Measurements from ENCODE around the gene PRKX.
"Not testable (repeated sequence)": the region's sequence is repeated elsewhere in the genome, so short reads cannot be mapped to it uniquely, and the experiment has no call there.

The PRKX gene

DNA sequence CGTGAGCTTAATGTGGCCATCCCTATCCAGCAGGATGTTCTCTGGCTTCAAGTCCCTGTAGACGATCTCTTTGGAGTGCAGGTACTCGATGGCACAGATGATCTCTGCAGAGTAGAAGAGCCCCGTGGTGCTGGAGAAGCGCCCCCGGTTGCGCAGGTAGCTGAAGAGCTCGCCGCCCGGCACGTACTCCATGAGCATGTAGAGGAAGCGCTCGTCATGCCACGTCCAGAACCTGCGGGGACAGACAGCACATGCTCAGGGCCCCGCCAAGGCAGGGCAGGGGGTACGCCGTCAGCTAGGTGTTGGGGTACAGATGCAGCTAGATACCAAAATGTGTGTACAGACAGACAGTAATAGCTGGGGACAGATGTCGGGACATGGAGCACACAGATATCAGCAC, 58.3 kb downstream of the PRKX start:
- Histone ChIP-seq H3K9me3 (ENCODE audit: control insufficient read depth, insufficient read depth, low read length) (no peaks in the 10 kb centered on the region), H3K4me3 (ENCODE audit: low read length) (no peak overlapping the region), H3K4me1 (ENCODE audit: control insufficient read depth, insufficient read depth, low read length) (no peaks in the 10 kb centered on the region), H3K27me3 (ENCODE audit: control insufficient read depth, insufficient read depth, low read length) (no peaks in the 10 kb centered on the region), H3K36me3 (ENCODE audit: control insufficient read depth, insufficient read depth, low read length) (peaks cover 3% of the 10 kb centered on the region; the same call in 1 of the 2 replicates), H3K27ac (ENCODE audit: low read length) (no peak overlapping the region)
- no peak for DNase-seq (ENCODE audit: low read depth, low spot score)
- no CpG with 5 or more reads among the region's 19 CpGs for WGBS (ENCODE audit: insufficient coverage, insufficient read length)

DNA sequence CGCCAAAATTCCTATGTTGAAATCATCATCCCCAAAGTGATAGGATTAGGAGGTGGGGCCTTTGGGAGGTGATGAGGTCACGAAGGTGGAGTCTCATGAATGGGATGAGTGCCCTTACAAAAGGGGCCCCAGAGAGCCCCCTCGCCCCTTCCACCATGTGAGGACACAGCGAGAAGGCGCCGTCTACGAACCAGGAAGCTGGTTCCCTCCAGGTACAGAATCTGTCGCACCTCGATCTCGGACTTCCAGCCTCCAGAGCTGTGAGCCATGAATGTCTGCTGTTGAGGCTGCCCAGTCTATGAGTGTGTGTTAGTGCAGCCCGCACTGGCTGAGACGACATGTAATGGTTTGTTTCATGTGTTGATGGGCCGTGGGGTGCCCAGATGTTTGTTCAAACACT, 60.3 kb downstream of the PRKX start:
- no CpG with 5 or more reads among the region's 13 CpGs for WGBS (ENCODE audit: insufficient coverage, insufficient read length)
- no peaks in the 10 kb centered on the region for H3K4me1 ChIP-seq (ENCODE audit: control insufficient read depth, insufficient read depth, low read length)

DNA sequence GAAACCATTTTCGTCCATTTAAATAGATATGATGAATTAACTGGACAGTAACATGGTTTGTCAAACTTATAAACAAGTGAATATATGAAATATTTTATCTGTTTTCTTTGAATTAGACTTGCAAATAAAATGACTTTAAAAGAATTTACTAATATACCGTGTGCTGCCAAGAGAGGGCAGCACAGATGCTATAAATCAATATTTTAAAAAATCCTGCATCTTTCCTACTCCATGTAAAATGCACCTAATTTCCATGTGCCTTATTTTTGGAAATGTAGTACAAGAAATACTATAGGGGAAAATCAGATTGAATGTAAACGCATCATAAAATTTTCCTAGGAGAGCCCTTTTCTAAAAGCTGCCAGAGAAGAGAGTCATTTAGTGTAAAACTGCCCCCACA, 62.2 kb downstream of the PRKX start:
- H3K4me1 ChIP-seq (ENCODE audit: control insufficient read depth, insufficient read depth, low read length), result no peaks in the 10 kb centered on the region

More for the DNA sequence above, 60.3 kb downstream of the PRKX start:
- Histone ChIP-seq H3K9me3 (ENCODE audit: control insufficient read depth, insufficient read depth, low read length) (no peaks in the 10 kb centered on the region), H3K4me3 (ENCODE audit: low read length) (no peak overlapping the region), H3K36me3 (ENCODE audit: control insufficient read depth, insufficient read depth, low read length) (peaks cover 3% of the 10 kb centered on the region; the same call in 1 of the 2 replicates), H3K27me3 (ENCODE audit: control insufficient read depth, insufficient read depth, low read length) (no peaks in the 10 kb centered on the region), H3K27ac (ENCODE audit: low read length) (no peak overlapping the region)
- DNase-seq (ENCODE audit: low read depth, low spot score), result no peak

DNA sequence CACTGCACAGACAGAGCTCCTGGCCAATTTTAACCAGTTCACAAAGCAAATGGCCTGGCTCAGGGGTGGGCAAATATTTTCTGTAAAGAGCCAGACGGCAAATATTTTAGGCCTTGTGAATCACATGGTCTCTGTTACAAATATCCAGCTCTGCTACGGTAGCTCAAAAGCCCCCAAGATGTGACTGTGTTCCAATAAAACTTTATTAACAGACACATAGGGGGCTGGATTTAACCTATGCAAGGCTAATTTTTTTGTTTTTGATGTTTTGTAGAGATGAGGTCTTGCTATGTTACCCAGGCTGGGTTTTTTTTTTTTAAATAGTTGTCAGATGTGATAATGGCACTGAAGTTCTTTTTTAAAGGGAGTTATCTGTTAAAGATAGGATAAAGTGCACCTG, 65.4 kb downstream of the PRKX start:
- DNase-seq (ENCODE audit: low read depth, low spot score), result no peak
- H3K9me3 ChIP-seq (ENCODE audit: control insufficient read depth, insufficient read depth, low read length), result no peaks in the 10 kb centered on the region
- no peaks in the 10 kb centered on the region for H3K36me3 ChIP-seq (ENCODE audit: control insufficient read depth, insufficient read depth, low read length)
- no CpG with 5 or more reads among the region's 2 CpGs for WGBS (ENCODE audit: insufficient coverage, insufficient read length)
- no peaks in the 10 kb centered on the region for H3K4me1 ChIP-seq (ENCODE audit: control insufficient read depth, insufficient read depth, low read length)
- H3K27ac ChIP-seq (ENCODE audit: low read length), result no peak overlapping the region
- H3K27me3 ChIP-seq (ENCODE audit: control insufficient read depth, insufficient read depth, low read length), result no peaks in the 10 kb centered on the region
- H3K4me3 ChIP-seq (ENCODE audit: low read length), result no peak overlapping the region

More for the DNA sequence above, 62.2 kb downstream of the PRKX start:
- peaks cover 3% of the 10 kb centered on the region; the same call in 1 of the 2 replicates for H3K36me3 ChIP-seq (ENCODE audit: control insufficient read depth, insufficient read depth, low read length)
- no CpG with 5 or more reads among the region's 3 CpGs for WGBS (ENCODE audit: insufficient coverage, insufficient read length)
- H3K9me3 ChIP-seq (ENCODE audit: control insufficient read depth, insufficient read depth, low read length), result no peaks in the 10 kb centered on the region
- H3K4me3 ChIP-seq (ENCODE audit: low read length), result no peak overlapping the region
- DNase-seq (ENCODE audit: low read depth, low spot score), result no peak
- no peak overlapping the region for H3K27ac ChIP-seq (ENCODE audit: low read length)
- no peaks in the 10 kb centered on the region for H3K27me3 ChIP-seq (ENCODE audit: control insufficient read depth, insufficient read depth, low read length)

DNA sequence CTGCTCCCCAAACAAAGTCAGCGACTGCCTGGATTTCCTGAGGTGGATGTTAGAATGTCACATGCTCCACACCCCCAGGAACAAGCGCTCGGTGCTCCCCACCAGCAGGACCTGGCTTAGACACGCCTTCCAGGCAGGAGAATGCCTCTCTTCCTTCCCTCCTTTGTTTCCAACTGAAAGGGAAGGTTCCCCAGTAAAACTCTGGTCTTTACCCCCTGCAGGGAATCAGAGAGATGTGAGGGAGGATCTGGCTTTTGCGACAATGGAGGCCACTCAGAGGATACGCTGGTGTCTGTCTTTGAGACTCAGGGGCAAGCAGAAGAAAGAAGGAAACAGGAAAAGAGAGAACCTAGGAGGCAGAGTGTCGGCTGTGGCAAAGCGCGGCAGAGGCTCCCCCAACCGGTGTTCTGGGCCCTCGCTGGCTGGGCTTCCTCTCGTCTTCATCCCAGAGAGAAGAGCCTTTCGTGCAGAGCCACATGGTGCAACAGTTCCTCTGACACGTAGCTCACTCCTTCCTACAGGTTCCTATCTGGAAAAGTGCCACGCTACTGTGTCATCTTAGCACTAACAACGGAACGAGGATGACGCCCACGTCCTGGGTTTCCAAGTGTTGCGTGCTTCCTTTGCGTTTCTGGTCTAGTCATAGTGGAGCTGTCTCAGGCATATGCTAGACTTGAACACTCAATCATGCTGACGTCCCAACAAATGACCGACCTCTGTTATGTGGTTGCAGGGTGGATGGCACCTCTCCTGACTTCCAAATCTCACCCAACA, 73.4 kb downstream of the PRKX start:
- not testable (repeated sequence) for H3K36me3 ChIP-seq (ENCODE audit: control insufficient read depth, insufficient read depth, low read length); H3K4me1 ChIP-seq (ENCODE audit: control insufficient read depth, insufficient read depth, low read length); H3K27me3 ChIP-seq (ENCODE audit: control insufficient read depth, insufficient read depth, low read length); H3K9me3 ChIP-seq (ENCODE audit: control insufficient read depth, insufficient read depth, low read length); H3K27ac ChIP-seq (ENCODE audit: low read length); H3K4me3 ChIP-seq (ENCODE audit: low read length)
- no CpG with 5 or more reads among the region's 23 CpGs for WGBS (ENCODE audit: insufficient coverage, insufficient read length)
- DNase-seq (ENCODE audit: low read depth, low spot score), result peak; percentile 4

DNA sequence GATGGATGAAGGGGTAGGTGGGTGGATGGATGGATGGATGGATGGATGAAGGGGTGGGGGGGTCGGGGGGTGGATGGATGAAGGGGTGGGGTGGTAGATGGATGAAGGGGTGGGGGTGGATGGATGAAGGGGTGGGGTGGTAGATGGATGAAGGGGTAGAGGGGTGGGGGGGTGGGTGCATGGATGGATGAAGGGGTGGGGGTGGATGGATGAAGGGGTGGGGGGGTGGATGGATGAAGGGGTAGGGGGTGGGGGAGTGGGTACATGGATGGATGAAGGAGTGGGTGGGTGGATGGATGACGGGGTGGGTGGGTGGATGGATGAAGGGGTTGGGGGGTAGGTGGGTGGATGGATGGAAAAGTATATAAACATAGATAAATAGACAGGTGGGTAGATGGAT, 74.2 kb downstream of the PRKX start:
- no CpG with 5 or more reads among the region's 2 CpGs for WGBS (ENCODE audit: insufficient coverage, insufficient read length)
- no peaks in the 10 kb centered on the region for H3K36me3 ChIP-seq (ENCODE audit: control insufficient read depth, insufficient read depth, low read length)
- no peak for DNase-seq (ENCODE audit: low read depth, low spot score)
- no peak overlapping the region for H3K4me3 ChIP-seq (ENCODE audit: low read length)
- H3K4me1 ChIP-seq (ENCODE audit: control insufficient read depth, insufficient read depth, low read length), result no peaks in the 10 kb centered on the region
- no peaks in the 10 kb centered on the region for H3K9me3 ChIP-seq (ENCODE audit: control insufficient read depth, insufficient read depth, low read length)
- no peak overlapping the region for H3K27ac ChIP-seq (ENCODE audit: low read length)
- H3K27me3 ChIP-seq (ENCODE audit: control insufficient read depth, insufficient read depth, low read length), result no peaks in the 10 kb centered on the region

DNA sequence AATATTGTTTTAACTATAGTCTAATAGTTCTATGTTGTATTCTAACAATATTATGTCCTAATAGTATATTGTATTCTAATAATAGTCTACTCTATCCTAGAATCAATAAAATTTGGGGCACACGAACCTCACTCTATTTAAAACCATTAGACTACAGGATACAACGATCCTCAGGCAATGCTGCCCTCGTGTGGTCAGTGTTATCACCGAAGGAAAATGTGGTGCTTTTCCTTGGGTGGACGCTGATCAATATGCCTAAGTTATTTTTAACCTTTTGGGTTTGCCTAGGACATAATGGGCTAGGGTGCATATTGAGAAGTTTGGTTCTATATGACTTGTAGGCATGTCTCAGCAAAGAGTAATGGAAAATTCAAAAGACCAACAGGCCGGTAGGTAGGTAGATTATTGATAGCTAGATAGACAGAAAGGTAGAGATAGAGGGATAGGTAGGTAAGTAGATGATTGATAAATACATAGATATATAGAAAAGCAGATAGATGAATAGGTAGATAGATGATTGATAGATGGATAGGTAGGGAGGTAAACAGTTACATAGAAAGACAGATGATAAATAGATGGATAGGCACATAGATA, 75.1 kb downstream of the PRKX start:
- WGBS (ENCODE audit: insufficient coverage, insufficient read length), result no CpG with 5 or more reads among the region's 6 CpGs
- Histone ChIP-seq H3K27me3 (ENCODE audit: control insufficient read depth, insufficient read depth, low read length) (no peaks in the 10 kb centered on the region), H3K4me1 (ENCODE audit: control insufficient read depth, insufficient read depth, low read length) (no peaks in the 10 kb centered on the region), H3K4me3 (ENCODE audit: low read length) (no peak overlapping the region), H3K27ac (ENCODE audit: low read length) (no peak overlapping the region), H3K36me3 (ENCODE audit: control insufficient read depth, insufficient read depth, low read length) (no peaks in the 10 kb centered on the region), H3K9me3 (ENCODE audit: control insufficient read depth, insufficient read depth, low read length) (no peaks in the 10 kb centered on the region)
- DNase-seq (ENCODE audit: low read depth, low spot score), result peak; percentile 5

DNA sequence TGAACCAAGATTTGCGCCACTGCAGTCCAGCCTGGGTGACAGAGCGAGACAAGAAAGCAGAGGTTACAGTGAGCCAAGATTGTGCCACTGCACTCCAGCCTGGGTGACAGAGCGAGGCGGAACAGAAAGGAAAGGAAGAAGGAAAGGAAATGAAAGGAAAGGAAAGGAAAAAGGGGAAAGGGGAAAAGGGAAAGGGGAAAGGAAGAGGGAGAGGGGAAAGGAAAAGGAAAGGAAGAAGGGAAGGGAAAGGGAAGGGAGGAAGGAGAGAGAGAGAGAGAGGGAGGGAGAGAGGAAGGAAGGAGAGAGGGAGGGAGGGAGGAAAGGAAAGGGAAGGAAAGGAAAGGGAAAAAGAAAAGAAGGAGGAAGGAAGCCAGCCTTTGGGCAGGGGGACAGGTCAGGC, 76.6 kb downstream of the PRKX start:
- H3K4me1 ChIP-seq (ENCODE audit: control insufficient read depth, insufficient read depth, low read length), result no peaks in the 10 kb centered on the region
- H3K4me3 ChIP-seq (ENCODE audit: low read length), result no peak overlapping the region
- no peak for DNase-seq (ENCODE audit: low read depth, low spot score)
- no peaks in the 10 kb centered on the region for H3K27me3 ChIP-seq (ENCODE audit: control insufficient read depth, insufficient read depth, low read length)
- no CpG with 5 or more reads among the region's 4 CpGs for WGBS (ENCODE audit: insufficient coverage, insufficient read length)
- H3K9me3 ChIP-seq (ENCODE audit: control insufficient read depth, insufficient read depth, low read length), result no peaks in the 10 kb centered on the region
- H3K36me3 ChIP-seq (ENCODE audit: control insufficient read depth, insufficient read depth, low read length), result no peaks in the 10 kb centered on the region
- H3K27ac ChIP-seq (ENCODE audit: low read length), result no peak overlapping the region

DNA sequence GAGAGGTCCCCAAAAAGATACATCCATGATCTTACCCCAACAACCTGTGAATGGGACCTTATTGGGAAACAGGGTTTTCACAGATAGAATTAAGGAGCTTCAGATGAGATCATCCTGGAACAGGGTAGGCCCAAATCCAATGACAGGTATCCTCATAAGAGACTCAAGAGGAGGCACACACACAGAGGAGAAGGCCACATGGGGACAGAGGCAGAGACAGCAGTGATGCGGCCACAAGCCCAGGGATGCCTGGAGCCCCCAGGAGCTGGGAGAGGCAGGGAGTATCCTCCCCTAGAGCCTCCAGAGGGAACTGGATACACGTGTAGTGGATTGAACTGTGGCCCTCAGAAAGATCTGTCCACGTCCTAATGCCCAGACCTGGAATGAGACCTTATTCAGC, 82.3 kb downstream of the PRKX start:
- no CpG with 5 or more reads among the region's 3 CpGs for WGBS (ENCODE audit: insufficient coverage, insufficient read length)
- H3K36me3 ChIP-seq (ENCODE audit: control insufficient read depth, insufficient read depth, low read length), result no peaks in the 10 kb centered on the region
- H3K27me3 ChIP-seq (ENCODE audit: control insufficient read depth, insufficient read depth, low read length), result no peaks in the 10 kb centered on the region
- H3K27ac ChIP-seq (ENCODE audit: low read length), result no peak overlapping the region
- H3K4me3 ChIP-seq (ENCODE audit: low read length), result no peak overlapping the region
- no peaks in the 10 kb centered on the region for H3K4me1 ChIP-seq (ENCODE audit: control insufficient read depth, insufficient read depth, low read length)
- no peaks in the 10 kb centered on the region for H3K9me3 ChIP-seq (ENCODE audit: control insufficient read depth, insufficient read depth, low read length)
- no peak for DNase-seq (ENCODE audit: low read depth, low spot score)

DNA sequence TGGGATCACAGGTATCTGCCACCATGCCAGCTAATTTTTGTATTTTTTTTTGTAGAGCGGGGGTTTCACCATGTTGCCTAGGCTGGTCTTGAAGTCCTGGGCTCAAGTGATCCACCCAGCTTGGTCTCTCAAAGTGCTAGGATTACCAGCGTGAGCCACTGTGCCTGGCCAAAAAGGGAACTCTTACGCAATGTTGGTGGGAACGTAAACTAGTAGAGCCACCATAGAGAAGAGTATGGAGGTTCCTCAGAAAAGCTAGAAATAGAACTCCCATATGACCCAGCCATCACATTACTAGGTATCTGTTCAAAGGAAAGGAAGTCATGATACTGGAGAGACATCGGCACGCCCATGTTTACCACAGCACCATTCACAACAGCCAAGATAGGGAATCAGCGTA, 85.9 kb downstream of the PRKX start:
- no peak overlapping the region for H3K27ac ChIP-seq (ENCODE audit: low read length)
- H3K27me3 ChIP-seq (ENCODE audit: control insufficient read depth, insufficient read depth, low read length), result no peaks in the 10 kb centered on the region
- no peaks in the 10 kb centered on the region for H3K9me3 ChIP-seq (ENCODE audit: control insufficient read depth, insufficient read depth, low read length)
- DNase-seq (ENCODE audit: low read depth, low spot score), result no peak
- no peaks in the 10 kb centered on the region for H3K4me1 ChIP-seq (ENCODE audit: control insufficient read depth, insufficient read depth, low read length)
- WGBS (ENCODE audit: insufficient coverage, insufficient read length), result no CpG with 5 or more reads among the region's 7 CpGs
- H3K36me3 ChIP-seq (ENCODE audit: control insufficient read depth, insufficient read depth, low read length), result no peaks in the 10 kb centered on the region
- no peak overlapping the region for H3K4me3 ChIP-seq (ENCODE audit: low read length)

DNA sequence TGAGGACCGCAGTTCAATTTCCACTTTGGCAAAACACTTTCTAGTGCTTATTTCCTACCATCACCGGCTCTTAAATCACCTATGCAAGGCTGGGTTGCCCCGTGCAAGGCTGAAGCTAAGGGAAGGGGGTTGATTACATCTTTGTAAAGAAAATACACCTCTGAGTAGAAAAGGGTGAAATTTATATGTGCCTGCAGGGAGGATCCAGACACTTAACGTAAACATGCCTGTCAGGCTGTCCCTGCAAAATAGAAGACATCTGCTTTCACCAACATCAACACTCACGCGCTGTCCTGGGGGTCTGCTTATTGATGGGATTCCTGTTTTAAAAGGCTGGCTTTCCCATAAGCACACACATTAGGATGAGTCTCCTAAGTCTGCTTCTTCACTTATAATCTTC, 92.0 kb downstream of the PRKX start:
- Histone ChIP-seq H3K4me1 (ENCODE audit: control insufficient read depth, insufficient read depth, low read length) (no peaks in the 10 kb centered on the region), H3K27ac (ENCODE audit: low read length) (no peak overlapping the region), H3K4me3 (ENCODE audit: low read length) (no peak overlapping the region), H3K36me3 (ENCODE audit: control insufficient read depth, insufficient read depth, low read length) (no peaks in the 10 kb centered on the region), H3K9me3 (ENCODE audit: control insufficient read depth, insufficient read depth, low read length) (no peaks in the 10 kb centered on the region), H3K27me3 (ENCODE audit: control insufficient read depth, insufficient read depth, low read length) (no peaks in the 10 kb centered on the region)
- no CpG with 5 or more reads among the region's 6 CpGs for WGBS (ENCODE audit: insufficient coverage, insufficient read length)
- no peak for DNase-seq (ENCODE audit: low read depth, low spot score)
